Nephron progenitor cell (in vitro differentiated cells): ENCODE data around the gene SEMA6A.

Experiments used
- DNase-seq: peaks from one replicate; pipeline ENCODE4 v3.0.0; 2021
- H3K27ac Mint-ChIP-seq: 2 replicates; pipeline ENCODE4 v1.8.0; 2021; ENCODE audit warnings: mild to moderate bottlenecking, moderate library complexity, mixed read lengths
- H3K27me3 Mint-ChIP-seq: 2 replicates; pipeline ENCODE4 v1.8.0; 2021; ENCODE audit warnings: mild to moderate bottlenecking, low read depth, mixed read lengths; ENCODE audit not compliant: poor library complexity
- H3K36me3 Mint-ChIP-seq: 2 replicates; pipeline ENCODE4 v1.8.0; 2021; ENCODE audit warnings: low read depth, mixed read lengths
- H3K4me1 Mint-ChIP-seq: 2 replicates; pipeline ENCODE4 v1.8.0; 2021; ENCODE audit warnings: mixed read lengths
- H3K4me3 Mint-ChIP-seq: 2 replicates; pipeline ENCODE4 v1.8.0; 2021; ENCODE audit warnings: mild to moderate bottlenecking, moderate library complexity, mixed read lengths
- H3K9me3 Mint-ChIP-seq: 2 replicates; pipeline ENCODE4 v1.8.0; 2021; ENCODE audit warnings: mild to moderate bottlenecking, moderate library complexity, mixed read lengths
- CTCF ChIP-seq: fragments of 200-600 bp; sonication (generic); IDR thresholded peaks from 2 replicates; pipeline ENCODE4 v1.5.0; 2021; ENCODE audit warnings: antibody characterized with exemption

SEMA6A gene

GRCh38 chr5:116436674-116437350, 137.8 kb downstream of the SEMA6A start:
- Mint-ChIP-seq H3K36me3 (no peaks in the 10 kb centered on the region), H3K4me1 (peaks cover 41% of the 10 kb centered on the region), H3K9me3 (no peaks in the 10 kb centered on the region), H3K27ac (no peak overlapping the region), H3K27me3 (no peaks in the 10 kb centered on the region), H3K4me3 (no peak overlapping the region)
- TF ChIP-seq CTCF: no peak
- no peak for DNase-seq

- H3K4me1 Mint-ChIP-seq: peaks cover 12% of the 10 kb centered on the region
These were observed 145.7 kb downstream of the SEMA6A start for GRCh38 chr5:116428966-116429365.

GRCh38 chr5:116428413-116428812, 146.2 kb downstream of the SEMA6A start:
- Mint-ChIP-seq H3K36me3 (no peaks in the 10 kb centered on the region), H3K9me3 (no peaks in the 10 kb centered on the region), H3K4me1 (peaks cover 12% of the 10 kb centered on the region), H3K27me3 (no peaks in the 10 kb centered on the region), H3K4me3 (no peak overlapping the region), H3K27ac (no peak overlapping the region)
- no peak for TF ChIP-seq CTCF
- DNase-seq: no peak

More at GRCh38 chr5:116428966-116429365, 145.7 kb downstream of the SEMA6A start:
- Mint-ChIP-seq H3K36me3 (no peaks in the 10 kb centered on the region), H3K27me3 (no peaks in the 10 kb centered on the region), H3K4me3 (no peak overlapping the region), H3K9me3 (no peaks in the 10 kb centered on the region), H3K27ac (no peak overlapping the region)
- TF ChIP-seq CTCF: no peak
- DNase-seq: no peak

GRCh38 chr5:116424951-116425350, 149.7 kb downstream of the SEMA6A start:
- TF ChIP-seq CTCF: no peak
- no peaks in the 10 kb centered on the region for H3K36me3 Mint-ChIP-seq
- no peak overlapping the region for H3K4me3 Mint-ChIP-seq
- peaks cover 4% of the 10 kb centered on the region for H3K9me3 Mint-ChIP-seq
- no peaks in the 10 kb centered on the region for H3K27me3 Mint-ChIP-seq
- peaks cover 12% of the 10 kb centered on the region for H3K4me1 Mint-ChIP-seq
- DNase-seq: no peak
- no peak overlapping the region for H3K27ac Mint-ChIP-seq

GRCh38 chr5:116424258-116424615, 150.4 kb downstream of the SEMA6A start:
- Mint-ChIP-seq H3K27me3 (no peaks in the 10 kb centered on the region), H3K36me3 (no peaks in the 10 kb centered on the region), H3K9me3 (peaks cover 4% of the 10 kb centered on the region), H3K27ac (no peak overlapping the region), H3K4me1 (peaks cover 12% of the 10 kb centered on the region), H3K4me3 (no peak overlapping the region)
- no peak for DNase-seq
- no peak for TF ChIP-seq CTCF

GRCh38 chr5:116423587-116424257, 150.9 kb downstream of the SEMA6A start:
- Mint-ChIP-seq H3K4me3 (no peak overlapping the region), H3K4me1 (peaks cover 8% of the 10 kb centered on the region), H3K36me3 (no peaks in the 10 kb centered on the region), H3K27me3 (no peaks in the 10 kb centered on the region), H3K9me3 (peaks cover 4% of the 10 kb centered on the region), H3K27ac (no peak overlapping the region)
- no peak for DNase-seq
- no peak for TF ChIP-seq CTCF
